HG02763 (cell line): ENCODE measurements around the gene CBARP.

ENCODE experiments used
- ATAC-seq: cut with Tn5 transposase; IDR thresholded peaks from one replicate; pipeline ENCODE4 v1.9.1; 2021; ENCODE audit warnings: mild to moderate bottlenecking, moderate library complexity; ENCODE audit not compliant: unreplicated experiment

CBARP gene

GRCh38 chr19:1227304-1228054, 10.3 kb downstream of the CBARP start:
- no peak for ATAC-seq

DNA sequence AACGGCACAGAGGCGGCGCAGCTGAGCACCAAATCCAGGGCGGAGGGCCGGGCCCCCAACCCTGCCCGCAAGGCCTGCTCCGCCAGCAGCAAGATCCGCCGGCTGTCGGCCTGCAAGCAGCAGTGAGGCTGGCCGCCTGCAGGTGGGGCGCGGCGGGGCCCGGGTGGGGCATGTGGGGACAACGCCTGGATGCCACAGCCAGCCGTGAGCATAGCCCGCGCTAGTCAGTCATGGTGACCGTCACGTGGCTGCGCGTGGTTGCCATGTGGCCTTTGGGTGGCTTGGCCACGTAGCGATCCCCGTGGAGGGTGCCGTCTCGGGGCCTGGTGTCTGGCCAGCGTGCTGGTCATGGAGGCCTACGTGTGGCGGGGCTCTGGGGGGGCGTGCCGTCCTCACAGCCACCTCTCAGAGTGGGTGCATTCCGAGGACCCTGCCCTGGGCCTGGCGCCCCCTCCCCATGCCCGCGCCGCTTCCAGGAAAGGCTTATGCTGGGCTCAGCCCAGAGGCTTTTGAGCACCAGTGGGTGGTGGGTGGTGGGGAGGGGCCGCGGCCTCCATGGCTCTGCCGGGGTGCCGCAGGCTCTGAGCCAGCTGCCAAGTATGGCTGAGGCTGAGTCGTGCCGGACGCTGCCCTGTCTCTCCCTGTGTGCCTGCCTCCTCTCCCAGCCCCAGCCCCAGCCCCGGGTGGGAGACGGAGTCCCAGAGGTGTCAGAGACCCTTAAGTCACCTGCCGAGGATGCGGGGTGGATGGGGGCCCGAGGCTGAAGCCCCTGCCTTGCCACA, 11.1 kb downstream of the CBARP start:
- ATAC-seq: no peak

DNA sequence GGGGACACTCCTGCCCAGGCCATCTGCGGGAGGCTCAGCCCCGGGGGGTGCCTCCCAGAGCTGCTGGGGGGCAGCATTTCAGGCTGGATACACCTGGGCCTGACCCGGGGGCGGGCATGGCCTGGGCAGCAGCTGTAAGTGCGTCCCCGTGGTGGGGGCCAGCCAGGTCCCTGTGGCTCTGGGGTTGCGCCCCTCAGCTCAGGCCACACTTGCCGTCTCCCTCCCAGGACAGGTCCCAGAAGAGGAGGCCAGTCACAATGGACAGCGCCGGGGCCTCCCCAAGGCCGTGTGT, 11.6 kb downstream of the CBARP start:
- ATAC-seq: no peak

GRCh38 chr19:1225440-1226226, 12.2 kb downstream of the CBARP start:
- no peak for ATAC-seq

- no peak for ATAC-seq
These were observed 13.0 kb downstream of the CBARP start for GRCh38 chr19:1224847-1225246.

GRCh38 chr19:1224047-1224825, 13.6 kb downstream of the CBARP start:
- no peak for ATAC-seq

GRCh38 chr19:1223018-1223855, 14.6 kb downstream of the CBARP start:
- ATAC-seq: no peak

DNA sequence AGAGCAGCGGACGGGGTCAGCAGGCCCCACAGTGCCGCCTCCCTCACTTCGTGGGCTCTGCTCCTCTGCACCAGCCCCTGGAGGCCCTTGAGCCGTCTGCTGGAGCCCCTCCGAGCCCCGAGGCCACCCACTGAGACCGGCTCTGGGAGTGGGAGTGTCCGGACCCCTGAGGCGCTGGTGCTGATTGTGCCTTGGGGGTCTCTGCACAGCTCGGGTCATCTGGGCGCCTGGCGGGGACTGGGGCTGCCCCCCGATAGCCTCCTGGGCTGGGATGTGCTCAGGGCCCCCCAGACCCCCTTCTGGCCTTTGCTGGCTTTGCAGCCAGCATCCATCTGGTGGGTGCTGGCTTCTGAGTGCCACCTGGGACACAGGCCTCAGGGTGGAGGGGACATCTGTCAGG, 15.4 kb downstream of the CBARP start:
- no peak for ATAC-seq

- no peak for ATAC-seq
These were observed 15.9 kb downstream of the CBARP start for GRCh38 chr19:1221904-1222255.

DNA sequence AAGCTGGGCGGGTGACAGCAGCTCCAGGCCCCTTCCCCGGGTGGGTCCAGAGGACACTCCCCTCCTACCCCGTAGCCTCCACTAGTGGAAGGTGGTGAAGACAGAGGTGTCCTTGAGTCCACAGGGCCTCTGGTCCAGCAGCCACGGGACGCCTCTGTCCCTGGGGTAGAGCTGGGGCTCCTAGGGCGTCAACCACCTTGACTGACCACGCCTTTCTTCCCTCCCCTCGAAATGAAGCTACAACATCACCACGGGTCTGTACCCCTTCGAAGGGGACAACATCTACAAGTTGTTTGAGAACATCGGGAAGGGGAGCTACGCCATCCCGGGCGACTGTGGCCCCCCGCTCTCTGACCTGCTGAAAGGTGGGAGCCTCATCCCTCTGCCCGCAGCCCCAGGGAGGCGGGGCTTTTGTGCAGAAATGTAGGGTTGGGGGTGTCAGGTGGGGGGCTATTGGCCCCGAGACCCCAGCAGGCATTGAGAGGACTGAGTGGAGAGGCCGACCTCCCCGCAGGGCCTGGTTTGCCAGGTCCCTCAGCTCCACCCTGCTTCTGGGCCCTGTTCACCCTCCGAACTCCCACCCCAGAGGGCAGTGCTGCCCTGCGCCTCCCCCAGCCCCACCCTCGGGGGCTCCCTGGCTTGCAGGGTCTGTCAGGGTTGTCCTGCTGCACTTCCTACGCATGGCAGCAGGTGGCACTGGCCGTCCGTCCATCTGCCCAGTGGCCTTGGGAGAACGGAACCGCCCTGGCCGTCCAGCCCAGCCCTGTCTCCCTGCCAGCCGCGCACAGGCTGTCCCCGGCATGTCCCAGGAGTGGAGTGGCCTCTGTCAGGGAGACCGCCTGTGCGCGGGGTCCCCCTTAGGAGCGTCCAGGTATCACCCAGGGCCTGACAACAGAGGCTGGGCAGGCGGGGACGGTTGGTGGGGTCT, 16.6 kb downstream of the CBARP start:
- no peak for ATAC-seq

GRCh38 chr19:1220477-1220930, 17.3 kb downstream of the CBARP start:
- ATAC-seq: no peak

- ATAC-seq: no peak
These were observed 17.9 kb downstream of the CBARP start for GRCh38 chr19:1219786-1220476.

DNA sequence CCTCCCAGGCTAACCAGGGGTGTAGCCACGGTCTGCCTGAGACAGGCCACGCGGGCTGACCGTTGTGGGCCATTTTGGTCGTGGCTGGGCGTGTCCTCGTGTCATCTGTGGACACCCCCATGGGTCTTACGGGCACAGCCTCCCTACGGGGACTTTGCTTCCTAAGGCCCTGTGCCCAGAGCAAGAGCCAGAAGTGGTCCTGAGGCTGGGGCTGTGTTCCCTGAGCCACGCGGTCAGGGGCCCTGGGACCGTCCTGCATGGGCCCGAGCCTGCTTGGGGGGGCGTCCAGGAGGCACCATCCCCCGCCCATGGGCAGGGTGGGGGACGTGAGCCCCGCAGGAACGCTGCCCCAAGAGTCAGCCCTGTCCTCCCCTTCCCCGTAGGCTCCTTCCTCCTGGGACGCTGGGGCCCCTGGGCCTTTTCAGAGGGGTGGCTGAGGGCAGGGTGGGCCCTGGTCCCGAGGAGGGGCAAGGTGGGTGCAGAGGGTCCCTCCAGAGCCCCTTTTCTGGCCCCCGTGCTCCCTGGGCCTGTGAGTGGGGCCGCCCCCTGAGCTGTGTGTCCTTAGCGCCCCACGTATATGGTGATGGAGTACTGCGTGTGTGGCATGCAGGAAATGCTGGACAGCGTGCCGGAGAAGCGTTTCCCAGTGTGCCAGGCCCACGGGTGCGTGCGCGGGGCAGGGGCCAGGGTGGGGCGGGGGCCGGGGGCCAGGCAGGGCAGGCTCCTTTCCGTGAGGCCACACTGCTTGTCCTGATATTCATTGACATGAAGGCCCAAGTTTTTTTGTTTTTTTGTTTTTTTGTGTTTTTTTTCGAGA, 18.8 kb downstream of the CBARP start:
- no peak for ATAC-seq

DNA sequence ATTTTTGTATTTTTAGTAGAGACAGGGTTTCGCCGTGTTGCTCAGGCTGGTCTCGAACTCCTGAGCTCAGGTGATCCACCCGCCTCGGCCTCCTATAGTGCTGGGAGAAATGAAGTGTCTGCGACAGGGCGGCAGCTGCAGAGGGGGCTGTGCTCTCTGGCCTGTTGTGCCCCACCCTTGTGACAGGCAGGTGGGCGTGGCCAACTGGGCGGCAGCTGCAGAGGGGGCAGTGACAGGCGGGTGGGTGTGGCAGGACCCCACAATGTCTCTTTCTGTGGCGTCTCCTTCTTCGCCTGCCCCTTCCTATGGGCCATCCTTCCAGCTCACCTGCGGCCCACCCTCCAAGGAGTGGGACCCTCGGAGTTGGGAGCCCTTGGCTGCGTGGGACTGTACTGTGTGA, 20.4 kb downstream of the CBARP start:
- no peak for ATAC-seq

GRCh38 chr19:1216756-1217155, 21.0 kb downstream of the CBARP start:
- ATAC-seq: no peak

DNA sequence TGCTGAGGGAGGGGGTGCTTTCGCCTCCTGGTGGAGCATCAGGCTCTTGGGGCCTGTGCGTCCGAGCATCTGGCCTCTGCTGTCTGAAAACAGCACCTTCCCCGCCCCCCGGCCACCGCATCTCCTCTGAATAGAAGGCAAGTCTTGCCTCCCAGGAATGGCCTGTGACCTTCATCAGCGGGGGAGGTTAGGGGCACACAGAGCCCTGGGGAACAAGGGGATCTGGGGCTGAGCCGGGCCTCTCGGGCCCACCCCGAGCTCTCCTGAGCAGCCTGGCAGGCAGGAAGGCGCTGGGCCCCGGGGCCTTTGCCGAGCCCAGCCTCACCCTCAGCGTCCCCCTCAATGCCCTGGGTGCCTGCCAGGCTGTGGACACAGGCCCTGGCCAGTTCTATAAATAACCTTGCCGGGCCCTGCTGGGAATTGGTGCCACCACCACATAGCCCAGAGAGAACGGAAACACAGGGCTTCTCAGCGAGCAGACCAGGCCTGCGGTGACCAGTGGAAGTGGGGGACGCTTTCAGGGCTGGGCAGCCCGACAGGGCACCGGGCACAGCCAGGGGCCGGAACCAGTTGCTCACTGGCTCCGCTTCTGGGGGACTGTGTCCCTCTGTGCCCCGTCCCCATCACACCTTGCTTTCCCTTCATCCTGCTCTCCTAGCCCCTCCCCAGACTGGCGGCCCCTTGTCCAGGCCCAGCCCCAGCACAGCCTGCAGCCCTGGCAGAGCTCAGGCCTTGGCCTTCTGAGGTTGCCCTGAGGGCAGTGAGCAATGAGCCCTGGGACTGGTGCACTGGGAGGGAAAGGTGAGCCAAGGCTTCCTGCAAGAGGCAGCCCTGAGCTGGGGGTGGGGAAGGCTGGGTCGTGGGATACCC, 22.7 kb downstream of the CBARP start:
- no peak for ATAC-seq
